SU-DHL-6 (cell line): ENCODE measurements around the gene ZNF419.
"Not testable (repeated sequence)": the region's sequence is repeated elsewhere in the genome, so short reads cannot be mapped to it uniquely, and the experiment has no call there.

Experiments
- H2AFZ ChIP-seq: fragments of 200-600 bp; sonication (generic); 2 replicates; pipeline ENCODE4 v1.6.1; 2014; ENCODE audit warnings: low read depth, mild to moderate bottlenecking, moderate library complexity, mixed read lengths, antibody characterized with exemption, low read length; ENCODE audit not compliant: severe bottlenecking
- H3F3A ChIP-seq: fragments of 200-600 bp; shearing (Covaris generic); 2 replicates; pipeline ENCODE4 v1.6.0; 2016; ENCODE audit warnings: antibody characterized with exemption, mild to moderate bottlenecking; ENCODE audit not compliant: insufficient read depth
- H3K27ac ChIP-seq: fragments of 200-600 bp; sonication (generic); 2 replicates; pipeline ENCODE4 v1.5.1; 2016; ENCODE audit warnings: low read depth, mild to moderate bottlenecking, low read length, moderate library complexity, mixed read lengths
- H3K27me3 ChIP-seq: fragments of 200-600 bp; sonication (generic), shearing (Covaris generic); 2 replicates; pipeline ENCODE4 v1.6.0; 2014; ENCODE audit warnings: mild to moderate bottlenecking, low read length
- H3K36me3 ChIP-seq: fragments of 200-600 bp; sonication (generic); 2 replicates; pipeline ENCODE4 v1.6.1; 2014; ENCODE audit warnings: mild to moderate bottlenecking, low read length, mixed read lengths
- H3K4me2 ChIP-seq: fragments of 300-600, 200-600 bp; shearing (Covaris generic), sonication (generic); 2 replicates; pipeline ENCODE4 v1.6.0; 2014; ENCODE audit warnings: low read length, low read depth, mild to moderate bottlenecking; ENCODE audit not compliant: poor library complexity, severe bottlenecking
- H3K4me3 ChIP-seq: fragments of 200-600 bp; sonication (generic); 2 replicates; pipeline ENCODE4 v1.5.1; 2014; ENCODE audit warnings: antibody characterized with exemption, low read length, mild to moderate bottlenecking, mixed read lengths; ENCODE audit not compliant: insufficient read depth, poor library complexity, severe bottlenecking
- H3K79me2 ChIP-seq: fragments of 200-600 bp; sonication (generic); 2 replicates; pipeline ENCODE4 v1.6.1; 2014; ENCODE audit warnings: mild to moderate bottlenecking, low read length, moderate library complexity; ENCODE audit not compliant: insufficient read depth
- H3K9ac ChIP-seq: fragments of 200-600 bp; sonication (generic); 2 replicates; pipeline ENCODE4 v1.7.0; 2014; ENCODE audit warnings: mild to moderate bottlenecking, low read length
- H3K9me2 ChIP-seq: fragments of 200-600 bp; sonication (generic); replicated peaks from 2 replicates; pipeline ENCODE4 v1.6.1; 2014; ENCODE audit warnings: low read length; ENCODE audit not compliant: insufficient read depth
- H3K9me3 ChIP-seq: fragments of 200-600 bp; sonication (generic); 2 replicates; pipeline ENCODE4 v1.6.1; 2014; ENCODE audit warnings: low read length, mixed read lengths; ENCODE audit not compliant: insufficient read depth
- H4K20me1 ChIP-seq: fragments of 200-600 bp; sonication (generic); 2 replicates; pipeline ENCODE4 v1.6.1; 2014; ENCODE audit warnings: low read depth, mild to moderate bottlenecking, antibody characterized with exemption, low read length, moderate library complexity, mixed read lengths
- CTCF ChIP-seq: fragments of 200-600 bp; sonication (generic); IDR thresholded peaks from one replicate; pipeline ENCODE4 v1.5.1; 2017; ENCODE audit warnings: antibody characterized with exemption, mild to moderate bottlenecking, low read length, moderate library complexity; ENCODE audit not compliant: insufficient read depth, poor library complexity, severe bottlenecking
- EZH2phosphoT487 ChIP-seq: fragments of 200-600 bp; sonication (generic), shearing (Covaris generic); conservative IDR thresholded peaks from 2 replicates; pipeline ENCODE4 v1.6.1; 2018; ENCODE audit warnings: mild to moderate bottlenecking, antibody characterized with exemption, low read length, moderate library complexity, mixed read lengths

Gene ZNF419

GRCh38 chr19:57487477-57488298, at the start of gene ZNF419:
Gene ZNF419 (plus strand): TSS chr19:57487750. CDS start chr19:57487951, 201 bp downstream.
- H3K9me2 ChIP-seq, H4K20me1 ChIP-seq, H3K9me3 ChIP-seq, H3F3A ChIP-seq, H3K79me2 ChIP-seq, H3K36me3 ChIP-seq, H3K27me3 ChIP-seq, H3K27ac ChIP-seq: not testable (repeated sequence)
- Histone ChIP-seq H3K4me3 (peak within 1 kb of the TSS; percentile 68), H2AFZ (peak within 1 kb of the TSS; percentile 95), H3K4me2 (peak within 1 kb of the TSS; percentile 45), H3K9ac (peak within 1 kb of the TSS; percentile 67)

- Histone ChIP-seq H4K20me1 (no peaks in the 10 kb centered on the region), H3K4me2 (no peak overlapping the region), H3K79me2 (peaks cover 57% of the 10 kb centered on the region), H2AFZ (no peak overlapping the region), H3K4me3 (no peak overlapping the region), H3K9me3 (no peaks in the 10 kb centered on the region), H3F3A (no peaks in the 10 kb centered on the region), H3K27ac (no peak overlapping the region), H3K27me3 (no peaks in the 10 kb centered on the region), H3K9me2 (no peaks in the 10 kb centered on the region), H3K36me3 (no peaks in the 10 kb centered on the region), H3K9ac (no peak overlapping the region)
- TF ChIP-seq EZH2phosphoT487 (no peak), CTCF (no peak)
Observed at GRCh38 chr19:57437931-57438330, 49.6 kb upstream of the ZNF419 start.

GRCh38 chr19:57438925-57439324, 48.6 kb upstream of the ZNF419 start:
- Histone ChIP-seq H3K36me3 (no peaks in the 10 kb centered on the region), H3K4me2 (no peak overlapping the region)
- no peak for TF ChIP-seq EZH2phosphoT487
- TF ChIP-seq CTCF: no peak

More at GRCh38 chr19:57438925-57439324, 48.6 kb upstream of the ZNF419 start:
- Histone ChIP-seq H3K27me3 (no peaks in the 10 kb centered on the region), H2AFZ (no peak overlapping the region), H3K79me2 (peaks cover 57% of the 10 kb centered on the region), H3F3A (no peaks in the 10 kb centered on the region), H3K9me2 (no peaks in the 10 kb centered on the region), H3K9me3 (no peaks in the 10 kb centered on the region), H3K27ac (no peak overlapping the region), H3K4me3 (no peak overlapping the region), H4K20me1 (no peaks in the 10 kb centered on the region), H3K9ac (no peak overlapping the region)
